K562 (cell line): ENCODE results near the gene BBOX1. TPM values are rescaled to one million over a fixed set of nuclear protein-coding genes. Genes with fewer than 3 reads are reported as not detected.

Experiments
- ATAC-seq: fragments of 200-7000 bp; cut with Tn5 transposase; 3 replicates; pipeline ENCODE4 v1.9.1; 2020; ENCODE audit warnings: moderate library complexity
- BruUV-seq: library from RNA; stranded (reverse); fragments of 400-500 nt; replicated peaks from 2 replicates; lab custom pipeline; 2021; lab: Mats Ljungman, UMichigan
- CTCF ChIA-PET: fragments of 300-600 bp; formaldehyde crosslinking; extraction: SDS; loops from one replicate; lab custom pipeline; 2021; ENCODE audit warnings: low intra/inter-chr PET ratio; lab: Yijun Ruan, JAX
- POLR2A ChIA-PET: fragments of 300-600, 350-650 bp; sonication (Branson Sonifier 250); formaldehyde crosslinking; extraction: SDS; loops from one replicate; lab custom pipeline; 2021; ENCODE audit warnings: antibody characterized with exemption, inconsistent platforms; lab: Yijun Ruan, JAX
- DNase-seq, 4 experiments: peaks; one replicate each; pipeline versions ENCODE4 v3.0.0 to v3.0.0-alpha.2; 2011 to 2018; ENCODE audit warnings: low spot score in 3 of 4, mixed read lengths in 3 of 4; ENCODE audit errors: extremely low read depth in 1 of 4
- FAIRE-seq: peaks from 2 replicates; lab custom pipeline; 2011; peaks lifted over from hg19 to GRCh38; lab: Jason Lieb, UNC
- H2AFZ ChIP-seq: 2 replicates; pipeline ENCODE4 v1.6.0; 2011; ENCODE audit warnings: low read depth, low read length, control low read depth, inconsistent platforms
- H3K27ac ChIP-seq: fragments of 200-600 bp; 3 replicates; pipeline ENCODE4 v1.8.0; 2011; ENCODE audit warnings: low read depth, mild to moderate bottlenecking, control low read depth, inconsistent platforms, low read length, moderate library complexity, mixed read lengths; ENCODE audit errors: extremely low read depth
- H3K27me3 ChIP-seq, 2 experiments: fragments of 300-600 bp in 1 of 2; 2 replicates in 1 of 2; 3 replicates in 1 of 2; pipeline versions ENCODE4 v1.6.0 to v1.8.0; 2011; ENCODE audit warnings: inconsistent platforms in 2 of 2, low read length in 2 of 2, mild to moderate bottlenecking in 1 of 2, mixed read lengths in 1 of 2, moderate library complexity in 1 of 2; ENCODE audit not compliant: control insufficient read depth in 2 of 2, insufficient read depth in 2 of 2
- H3K36me3 ChIP-seq: fragments of 300-600 bp; 3 replicates; pipeline ENCODE4 v1.8.0; 2011; ENCODE audit warnings: mild to moderate bottlenecking, low read length, inconsistent platforms; ENCODE audit not compliant: control insufficient read depth, insufficient read depth
- H3K4me1 ChIP-seq, 2 experiments: fragments of 200-600 bp in 1 of 2; replicated peaks in 1 of 2; 2 replicates in 1 of 2; 3 replicates in 1 of 2; pipeline versions ENCODE4 v1.5.1 to v1.8.0; 2011; ENCODE audit warnings: inconsistent platforms in 2 of 2, low read length in 2 of 2, mild to moderate bottlenecking in 1 of 2, mixed read lengths in 1 of 2, moderate library complexity in 1 of 2; ENCODE audit not compliant: control insufficient read depth in 2 of 2, insufficient read depth in 2 of 2
- H3K4me2 ChIP-seq: 2 replicates; pipeline ENCODE4 v1.6.1; 2011; ENCODE audit warnings: low read length, control low read depth, inconsistent platforms, mixed read lengths; ENCODE audit not compliant: insufficient read depth
- H3K4me3 ChIP-seq: fragments of 200-600 bp; sonication (generic), shearing (Covaris generic); 2 replicates; pipeline ENCODE4 v1.5.1; 2016; ENCODE audit warnings: control low read depth, inconsistent platforms
- H3K79me2 ChIP-seq: fragments of 200-600 bp; 3 replicates; pipeline ENCODE4 v1.8.0; 2011; ENCODE audit warnings: low read length, inconsistent platforms; ENCODE audit not compliant: control insufficient read depth, insufficient read depth
- H3K9ac ChIP-seq, 2 experiments: 2 replicates each; pipeline versions ENCODE4 v1.6.0 to v1.6.1; 2011; ENCODE audit warnings: low read depth in 2 of 2, low read length in 2 of 2, control low read depth in 1 of 2, inconsistent platforms in 1 of 2, mild to moderate bottlenecking in 1 of 2, mixed read lengths in 1 of 2; ENCODE audit not compliant: insufficient read depth in 1 of 2
- H3K9me1 ChIP-seq: one replicate; pipeline ENCODE4 v1.6.0; 2011; ENCODE audit warnings: inconsistent platforms, mild to moderate bottlenecking, low read length, moderate library complexity; ENCODE audit not compliant: control insufficient read depth, insufficient read depth
- H3K9me3 ChIP-seq: replicated peaks from 2 replicates; pipeline ENCODE4 v1.5.1; 2011; ENCODE audit warnings: low read depth, low read length, inconsistent platforms; ENCODE audit not compliant: control insufficient read depth, insufficient read depth
- H4K20me1 ChIP-seq: replicated peaks from 2 replicates; pipeline ENCODE4 v1.6.1; 2011; ENCODE audit warnings: low read length, inconsistent platforms, mixed read lengths; ENCODE audit not compliant: control insufficient read depth, insufficient read depth
- FOXA3 ChIP-seq, 2 experiments: fragments of 450-650 bp in 1 of 2; sonication (generic) in 1 of 2; formaldehyde crosslinking; IDR thresholded peaks in 1 of 2; conservative IDR thresholded peaks in 1 of 2; 2 replicates each; pipeline versions ENCODE4 v1.4.0 to v1.8.0; 2020 to 2022; ENCODE audit warnings: mild to moderate bottlenecking in 2 of 2, missing genetic modification reagents in 1 of 2
- PML ChIP-seq: IDR thresholded peaks from 2 replicates; pipeline ENCODE4 v1.6.1; 2012; ENCODE audit warnings: low read length, inconsistent platforms
- RAD21 ChIP-seq, 2 experiments: fragments of 250-450 bp in 1 of 2; fragments of 450-650 bp in 1 of 2; sonication (Bioruptor Pico) in 1 of 2; formaldehyde crosslinking in 1 of 2; IDR thresholded peaks in 1 of 2; conservative IDR thresholded peaks in 1 of 2; 2 replicates each; pipeline versions ENCODE4 v1.4.0 to v1.8.0; 2020 to 2022; ENCODE audit warnings: mild to moderate bottlenecking in 2 of 2, moderate library complexity in 1 of 2
- ZNF133 ChIP-seq: fragments of 250-450 bp; sonication (Bioruptor Pico); IDR thresholded peaks from 2 replicates; pipeline ENCODE4 v1.4.0; 2020; ENCODE audit warnings: mild to moderate bottlenecking
- ZNF212 ChIP-seq: fragments of 450-650 bp; formaldehyde crosslinking; IDR thresholded peaks from 2 replicates; pipeline ENCODE4 v1.4.0; 2020; ENCODE audit warnings: mild to moderate bottlenecking
- WGBS: fragments of 100-300 bp; shearing (Covaris generic); methylation state at CpG from one replicate; pipeline ENCODE4 v1.1.6; 2016; ENCODE audit warnings: low coverage, mixed read lengths; ENCODE audit not compliant: insufficient coverage; ENCODE audit errors: missing lambda C conversion rate; 5-methylcytosine and 5-hydroxymethylcytosine counted together
- in situ Hi-C: fragments of 300-500 bp; cut with MboI; formaldehyde crosslinking; loops from 4 replicates; pipeline ENCODE4 v1.15.0; 2018; ENCODE audit warnings: inconsistent platforms, mixed read lengths
- intact Hi-C: fragments of 100-400 bp; cut with micrococcal nuclease; formaldehyde crosslinking; loops from 2 replicates; pipeline ENCODE4 v1.14.2; 2022
- polyA plus RNA-seq, 8 experiments: library from polyadenylated mRNA; depleted of rRNA in 4 of 8; stranded (reverse) in 5 of 8; unstranded in 3 of 8; fragments of >200 nt; fragmentation: Nextera tagmentation in 2 of 8; fragmentation: Illumina TruSeq in 1 of 8; extraction: Ambion mirVana in 2 of 8; extraction: Trizol in 1 of 8; gene quantifications; 2 replicates each; pipeline versions ENCODE4 v1.2.1 to v1.2.3, GENCODE V29; 2011 to 2014; ENCODE audit warnings: inconsistent platforms in 1 of 8, missing spikeins in 1 of 8
- total RNA-seq, 7 experiments: library from RNA; depleted of rRNA in 6 of 7; stranded (reverse); fragments of >200 nt in 6 of 7; fragmentation: Illumina TruSeq in 2 of 7; extraction: Trizol in 2 of 7; gene quantifications; 2 replicates each; pipeline versions ENCODE4 v1.2.1 to v1.2.3, GENCODE V29; 2011 to 2021; ENCODE audit warnings: low replicate concordance in 1 of 7

Gene BBOX1
- total and polyA plus RNA-seq, 9 of the 15 experiments (the other 6 are each of a cell fraction or from before 2014, with no cell fraction given): not detected

DNA sequence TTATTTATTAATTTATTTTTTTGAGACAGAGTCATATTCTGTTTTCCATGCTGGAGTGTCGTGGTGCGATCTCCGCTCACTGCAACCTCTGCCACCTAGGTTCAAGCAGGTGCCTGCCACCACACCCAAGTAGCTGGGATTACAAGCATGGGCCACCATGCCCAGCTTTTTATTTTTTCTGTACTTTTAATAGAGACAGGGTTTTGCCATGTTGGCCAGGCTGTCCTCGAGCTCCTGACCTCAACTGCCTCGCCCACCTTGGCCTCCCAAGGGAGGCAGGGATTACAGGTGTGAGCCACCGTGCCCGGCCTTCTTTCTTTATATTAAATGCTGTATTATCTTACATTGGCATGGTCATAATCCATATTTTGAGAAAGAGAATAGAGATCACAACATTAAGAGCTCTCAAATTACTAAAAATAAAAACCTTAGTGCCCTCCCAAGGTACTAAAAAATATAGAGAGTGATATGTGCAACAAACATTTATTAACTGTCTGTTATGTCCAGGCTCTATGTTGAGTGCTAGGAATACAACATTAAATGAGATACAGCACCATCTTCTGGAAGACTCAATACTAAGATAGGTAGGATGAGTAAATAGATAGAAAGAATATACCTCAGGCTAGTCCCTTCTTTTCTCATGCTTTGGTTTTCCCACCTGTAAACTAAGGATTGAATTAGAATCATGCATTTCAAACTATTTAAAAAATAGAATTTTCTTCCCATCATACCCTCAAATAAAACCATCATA is 84.1 kb downstream of the BBOX1 start:
- H3K27ac ChIP-seq: no peak overlapping the region
- no peaks in the 10 kb centered on the region for H4K20me1 ChIP-seq
- CTCF ChIA-PET: no interaction called here
- no peak overlapping the region for H3K9ac ChIP-seq
- in situ Hi-C loops: no loop called here
- H3K79me2 ChIP-seq: no peaks in the 10 kb centered on the region
- POLR2A ChIA-PET: no interaction called here
- H3K4me1 ChIP-seq: no peaks in the 10 kb centered on the region
- H3K27me3 ChIP-seq: no peaks in the 10 kb centered on the region
- TF ChIP-seq ZNF212: no peak
- TF ChIP-seq RAD21 (CRISPR knock-in tag; conservative IDR thresholded peaks at IDR 0.05 in 1 of 2, IDR thresholded peaks at IDR 0.05 in 1 of 2): peak in 1 of 2 experiments; percentile 29; a peak in 1 of 4 replicates
- no peak for DNase-seq
- H3K9me1 ChIP-seq: no peaks in the 10 kb centered on the region
- ATAC-seq: no peak
- H3K4me3 ChIP-seq: no peak overlapping the region
- FAIRE-seq: no peak
- H3K36me3 ChIP-seq: no peaks in the 10 kb centered on the region
- WGBS: 0% methylated on average over 7 of the region's 7 CpGs
- H3K4me2 ChIP-seq: no peak overlapping the region
- intact Hi-C loops: no loop called here
- no peak overlapping the region for H2AFZ ChIP-seq
- no TSS peak for BruUV-seq
- H3K9me3 ChIP-seq: no peaks in the 10 kb centered on the region

- TF ChIP-seq ZNF133 (CRISPR knock-in tag) (no peak), PML (no peak), FOXA3 (CRISPR knock-in tag; conservative IDR thresholded peaks at IDR 0.05 in 1 of 2, IDR thresholded peaks at IDR 0.05 in 1 of 2) (no peak)
- Histone ChIP-seq H3K79me2 (no peaks in the 10 kb centered on the region), H3K4me3 (no peak overlapping the region), H3K9ac (no peak overlapping the region), H2AFZ (no peak overlapping the region), H3K4me1 (no peaks in the 10 kb centered on the region), H4K20me1 (no peaks in the 10 kb centered on the region), H3K4me2 (no peak overlapping the region), H3K9me3 (no peaks in the 10 kb centered on the region), H3K36me3 (no peaks in the 10 kb centered on the region), H3K27me3 (no peaks in the 10 kb centered on the region), H3K27ac (no peak overlapping the region), H3K9me1 (no peaks in the 10 kb centered on the region)
- no TSS peak for BruUV-seq
- no peak for ATAC-seq
- in situ Hi-C loops (no loop called here), intact Hi-C loops (no loop called here)
- ChIA-PET CTCF (no interaction called here), POLR2A (no interaction called here)
- no peak for DNase-seq
- FAIRE-seq: no peak
Observed at GRCh38 chr11:27129686-27130085, 89.1 kb downstream of the BBOX1 start.
